GM19025 (cell line): ENCODE data around the gene SLC35A4.

ENCODE experiments used
- ATAC-seq: cut with Tn5 transposase; IDR thresholded peaks from one replicate; pipeline ENCODE4 v1.9.1; 2021; ENCODE audit warnings: mild to moderate bottlenecking, low read depth, moderate library complexity; ENCODE audit not compliant: unreplicated experiment

Gene SLC35A4

GRCh38 chr5:140564196-140565023 is at the start of gene SLC35A4, which contains the start of gene APBB3:
Gene SLC35A4 (plus strand): TSS chr5:140564828. CDS start chr5:140567170, 2,342 bp downstream.
Gene APBB3 (minus strand): TSS chr5:140564598. CDS start chr5:140564245, 353 bp downstream.
- peak; percentile 84 for ATAC-seq

GRCh38 chr5:140524003-140524402 is 40.6 kb upstream of the SLC35A4 start:
- ATAC-seq: no peak

- no peak for ATAC-seq
Observed at GRCh38 chr5:140540227-140540626, 24.4 kb upstream of the SLC35A4 start.

- ATAC-seq: no peak
Observed at GRCh38 chr5:140542972-140543371, 21.7 kb upstream of the SLC35A4 start.

GRCh38 chr5:140544986-140545385 is 19.6 kb upstream of the SLC35A4 start:
- no peak for ATAC-seq

- no peak for ATAC-seq
Observed at GRCh38 chr5:140545606-140546005, 19.0 kb upstream of the SLC35A4 start.

- ATAC-seq: no peak
Observed at GRCh38 chr5:140546851-140547507, 17.6 kb upstream of the SLC35A4 start.

- peak; percentile 98 for ATAC-seq
Observed at GRCh38 chr5:140547508-140548299, 16.9 kb upstream of the SLC35A4 start, which contains the start of gene EIF4EBP3. Gene EIF4EBP3 (plus strand): TSS chr5:140547662. CDS start chr5:140547738, 76 bp downstream.

- no peak for ATAC-seq
Observed at GRCh38 chr5:140548300-140548688, 16.3 kb upstream of the SLC35A4 start.

GRCh38 chr5:140548791-140549190 is 15.8 kb upstream of the SLC35A4 start:
- no peak for ATAC-seq

- ATAC-seq: no peak
Observed at GRCh38 chr5:140549237-140550144, 15.1 kb upstream of the SLC35A4 start.

GRCh38 chr5:140550147-140551079 is 14.2 kb upstream of the SLC35A4 start:
- ATAC-seq: no peak

GRCh38 chr5:140551872-140552271 is 12.8 kb upstream of the SLC35A4 start:
- no peak for ATAC-seq

- no peak for ATAC-seq
Observed at GRCh38 chr5:140553657-140554056, 11.0 kb upstream of the SLC35A4 start.

GRCh38 chr5:140554454-140554853 is 10.2 kb upstream of the SLC35A4 start:
- ATAC-seq: no peak

- peak; percentile 30 for ATAC-seq
Observed at GRCh38 chr5:140555747-140556312, 8.8 kb upstream of the SLC35A4 start.

- ATAC-seq: no peak
Observed at GRCh38 chr5:140556438-140556837, 8.2 kb upstream of the SLC35A4 start.

GRCh38 chr5:140557136-140557805 is 7.4 kb upstream of the SLC35A4 start, which contains the start of gene SRA1:
Gene SRA1 (minus strand): TSS chr5:140557473. CDS start chr5:140557452, 21 bp downstream.
- peak; percentile 96 for ATAC-seq
